Endothelial cell of hepatic sinusoid (primary cell): ENCODE results near the gene ABCC6.

ENCODE experiments used
- in situ Hi-C: cut with HindIII; loops from 2 replicates; pipeline ENCODE4 v1.10.0; 2017; ENCODE audit warnings: low sequenced_read_pairs

The ABCC6 gene

GRCh38 chr16:16144416-16144815 lies 78.9 kb downstream of the ABCC6 start:
- in situ Hi-C loops = loop anchor here (5.0 kb wide), 1 partner anchor 43 kb away; no protein-coding TSS in a partner anchor

- in situ Hi-C loops = loop anchor here (5.0 kb wide), 1 partner anchor 43 kb away; no protein-coding TSS in a partner anchor
Observed at GRCh38 chr16:16143931-16144330, 79.4 kb downstream of the ABCC6 start.

- in situ Hi-C loops = loop anchor here (5.0 kb wide), 1 partner anchor 44 kb away; no protein-coding TSS in a partner anchor
Observed at GRCh38 chr16:16143038-16143763, 80.1 kb downstream of the ABCC6 start.

GRCh38 chr16:16141784-16142396 lies 81.4 kb downstream of the ABCC6 start:
- in situ Hi-C loops = loop anchor here (5.0 kb wide), 1 partner anchor 45 kb away; no protein-coding TSS in a partner anchor

- in situ Hi-C loops = loop anchor here (5.0 kb wide), 1 partner anchor 46 kb away; no protein-coding TSS in a partner anchor
Observed at GRCh38 chr16:16141141-16141540, 82.2 kb downstream of the ABCC6 start.

- in situ Hi-C loops = loop anchor here (5.0 kb wide), 1 partner anchor 47 kb away; no protein-coding TSS in a partner anchor
Observed at GRCh38 chr16:16140537-16140936, 82.8 kb downstream of the ABCC6 start.

- in situ Hi-C loops = loop anchor here (5.0 kb wide), 1 partner anchor 47 kb away; no protein-coding TSS in a partner anchor
Observed at GRCh38 chr16:16139806-16140205, 83.5 kb downstream of the ABCC6 start.

GRCh38 chr16:16139061-16139460 lies 84.2 kb downstream of the ABCC6 start:
- in situ Hi-C loops = no loop called here

GRCh38 chr16:16138034-16138635 lies 85.2 kb downstream of the ABCC6 start:
- in situ Hi-C loops = no loop called here

GRCh38 chr16:16137110-16137509 lies 86.2 kb downstream of the ABCC6 start:
- in situ Hi-C loops = no loop called here

GRCh38 chr16:16136588-16136987 lies 86.7 kb downstream of the ABCC6 start:
- in situ Hi-C loops = no loop called here

- in situ Hi-C loops = no loop called here
Observed at GRCh38 chr16:16133943-16134604, 89.2 kb downstream of the ABCC6 start.

GRCh38 chr16:16131659-16132058 lies 91.6 kb downstream of the ABCC6 start:
- in situ Hi-C loops = no loop called here

GRCh38 chr16:16131204-16131603 lies 92.1 kb downstream of the ABCC6 start:
- in situ Hi-C loops = no loop called here

GRCh38 chr16:16127469-16128116 lies 95.7 kb downstream of the ABCC6 start:
- in situ Hi-C loops = no loop called here

GRCh38 chr16:16126896-16127295 lies 96.4 kb downstream of the ABCC6 start:
- in situ Hi-C loops = no loop called here

GRCh38 chr16:16124974-16125373 lies 98.3 kb downstream of the ABCC6 start:
- in situ Hi-C loops = loop anchor here (5.0 kb wide), 3 partner anchors 37 to 258 kb away; no protein-coding TSS in a partner anchor

- in situ Hi-C loops = loop anchor here (5.0 kb wide), 3 partner anchors 38 to 257 kb away; no protein-coding TSS in a partner anchor
Observed at GRCh38 chr16:16124438-16124837, 98.9 kb downstream of the ABCC6 start.

- in situ Hi-C loops = loop anchor here (5.0 kb wide), 3 partner anchors 40 to 255 kb away; no protein-coding TSS in a partner anchor
Observed at GRCh38 chr16:16122264-16122663, 101.0 kb downstream of the ABCC6 start.

GRCh38 chr16:16121185-16121727 lies 102.0 kb downstream of the ABCC6 start:
- in situ Hi-C loops = loop anchor here (5.0 kb wide), 3 partner anchors 41 to 254 kb away; no protein-coding TSS in a partner anchor
